ENCODE measurements around the gene ALK.

DNA sequence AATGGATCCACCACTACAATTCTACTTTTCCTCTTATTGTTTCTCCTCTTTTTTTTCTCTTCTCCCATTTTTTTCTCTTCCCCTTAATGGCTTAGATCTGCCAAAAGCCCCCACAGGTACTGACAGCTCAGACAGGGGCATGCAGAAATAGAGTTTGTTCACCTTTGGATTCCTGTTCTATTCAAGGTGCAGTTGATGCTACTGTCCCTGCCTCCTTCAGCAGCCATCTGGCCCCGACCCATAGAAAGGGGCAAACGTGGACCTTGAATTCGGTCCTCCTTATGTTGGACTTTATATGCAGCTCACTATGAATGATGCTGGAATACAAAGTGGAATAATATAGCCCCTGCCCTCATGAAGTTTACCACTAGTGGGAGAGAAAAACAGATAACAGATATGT, 27.7 kb upstream of the ALK start:
- TF ChIP-seq, protein P1, sequence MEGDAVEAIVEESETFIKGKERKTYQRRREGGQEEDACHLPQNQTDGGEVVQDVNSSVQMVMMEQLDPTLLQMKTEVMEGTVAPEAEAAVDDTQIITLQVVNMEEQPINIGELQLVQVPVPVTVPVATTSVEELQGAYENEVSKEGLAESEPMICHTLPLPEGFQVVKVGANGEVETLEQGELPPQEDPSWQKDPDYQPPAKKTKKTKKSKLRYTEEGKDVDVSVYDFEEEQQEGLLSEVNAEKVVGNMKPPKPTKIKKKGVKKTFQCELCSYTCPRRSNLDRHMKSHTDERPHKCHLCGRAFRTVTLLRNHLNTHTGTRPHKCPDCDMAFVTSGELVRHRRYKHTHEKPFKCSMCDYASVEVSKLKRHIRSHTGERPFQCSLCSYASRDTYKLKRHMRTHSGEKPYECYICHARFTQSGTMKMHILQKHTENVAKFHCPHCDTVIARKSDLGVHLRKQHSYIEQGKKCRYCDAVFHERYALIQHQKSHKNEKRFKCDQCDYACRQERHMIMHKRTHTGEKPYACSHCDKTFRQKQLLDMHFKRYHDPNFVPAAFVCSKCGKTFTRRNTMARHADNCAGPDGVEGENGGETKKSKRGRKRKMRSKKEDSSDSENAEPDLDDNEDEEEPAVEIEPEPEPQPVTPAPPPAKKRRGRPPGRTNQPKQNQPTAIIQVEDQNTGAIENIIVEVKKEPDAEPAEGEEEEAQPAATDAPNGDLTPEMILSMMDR (IDR thresholded peaks at IDR 0.05), result no peak
- TF ChIP-seq POLR2A (IDR thresholded peaks at IDR 0.05) (no peak), POLR2AphosphoS5 (IDR thresholded peaks at IDR 0.05) (no peak)
